Thyroid gland (tissue), 4 donors: ENCODE results near the gene TMIGD3.

ENCODE experiments used
- POLR2A ChIP-seq, 2 donors: fragments of 450-650 bp; IDR thresholded peaks; one replicate each; pipeline ENCODE4 v1.6.1; 2017; ENCODE audit warnings: antibody characterized with exemption in 2 of 2, mild to moderate bottlenecking in 2 of 2, moderate library complexity in 1 of 2
- TF ChIP-seq, protein P1 (sequence below), 6 experiments: fragments of 200-600 bp in 3 of 6; fragments of 450-650 bp in 3 of 6; sonication (generic) in 3 of 6; IDR thresholded peaks; one replicate each; pipeline ENCODE4 v1.5.1; 2016 to 2019; ENCODE audit warnings: antibody characterized with exemption in 6 of 6, mild to moderate bottlenecking in 2 of 6, inconsistent platforms in 1 of 6, moderate library complexity in 1 of 6

DNA sequence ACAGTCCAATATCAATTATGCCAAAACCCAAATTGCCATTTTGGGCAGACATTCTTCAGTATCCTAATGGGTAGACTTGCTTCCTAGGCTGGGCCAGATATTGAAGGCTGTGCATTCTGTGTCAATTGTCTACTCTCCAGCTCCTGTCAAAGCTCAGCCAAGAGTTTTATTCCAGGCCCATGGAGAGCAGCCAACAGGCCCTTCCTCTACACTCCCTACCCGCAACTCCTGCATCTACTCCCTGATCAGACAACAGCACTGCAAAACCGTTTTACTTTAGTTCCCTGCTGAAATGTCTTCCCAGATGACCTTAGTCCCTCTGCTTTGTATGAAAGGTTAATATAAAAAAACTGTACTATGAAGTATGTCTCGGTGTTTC is 6.6 kb upstream of the TMIGD3 start:
- TF ChIP-seq, protein P1, sequence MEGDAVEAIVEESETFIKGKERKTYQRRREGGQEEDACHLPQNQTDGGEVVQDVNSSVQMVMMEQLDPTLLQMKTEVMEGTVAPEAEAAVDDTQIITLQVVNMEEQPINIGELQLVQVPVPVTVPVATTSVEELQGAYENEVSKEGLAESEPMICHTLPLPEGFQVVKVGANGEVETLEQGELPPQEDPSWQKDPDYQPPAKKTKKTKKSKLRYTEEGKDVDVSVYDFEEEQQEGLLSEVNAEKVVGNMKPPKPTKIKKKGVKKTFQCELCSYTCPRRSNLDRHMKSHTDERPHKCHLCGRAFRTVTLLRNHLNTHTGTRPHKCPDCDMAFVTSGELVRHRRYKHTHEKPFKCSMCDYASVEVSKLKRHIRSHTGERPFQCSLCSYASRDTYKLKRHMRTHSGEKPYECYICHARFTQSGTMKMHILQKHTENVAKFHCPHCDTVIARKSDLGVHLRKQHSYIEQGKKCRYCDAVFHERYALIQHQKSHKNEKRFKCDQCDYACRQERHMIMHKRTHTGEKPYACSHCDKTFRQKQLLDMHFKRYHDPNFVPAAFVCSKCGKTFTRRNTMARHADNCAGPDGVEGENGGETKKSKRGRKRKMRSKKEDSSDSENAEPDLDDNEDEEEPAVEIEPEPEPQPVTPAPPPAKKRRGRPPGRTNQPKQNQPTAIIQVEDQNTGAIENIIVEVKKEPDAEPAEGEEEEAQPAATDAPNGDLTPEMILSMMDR (IDR thresholded peaks at IDR 0.05), result no peak
- TF ChIP-seq POLR2A (IDR thresholded peaks at IDR 0.05), result no peak
